SK-N-SH treated with all-trans-retinoic acid at 6 μM for 48 hours (cell line): ENCODE measurements around the gene NDRG3.

Experiments
- CSDC2 ChIP-seq: fragments of 250-450 bp; sonication (Bioruptor Pico); IDR thresholded peaks from 2 replicates; pipeline ENCODE4 v1.5.0; 2020; ENCODE audit warnings: mild to moderate bottlenecking, moderate library complexity
- GLIS3 ChIP-seq: fragments of 250-450 bp; sonication (Bioruptor Pico); IDR thresholded peaks from 2 replicates; pipeline ENCODE4 v1.5.0; 2020; ENCODE audit warnings: mild to moderate bottlenecking, moderate library complexity
- OSR1 ChIP-seq: fragments of 250-450 bp; sonication (Bioruptor Pico); IDR thresholded peaks from 2 replicates; pipeline ENCODE4 v1.8.0; 2022; ENCODE audit warnings: moderate library complexity, mild to moderate bottlenecking, inconsistent platforms
- TSHZ2 ChIP-seq: fragments of 250-450 bp; sonication (Bioruptor Pico); IDR thresholded peaks from 2 replicates; pipeline ENCODE4 v1.5.0; 2020; ENCODE audit warnings: mild to moderate bottlenecking, moderate library complexity
- ZFP30 ChIP-seq: fragments of 450-650 bp; formaldehyde crosslinking; IDR thresholded peaks from 2 replicates; pipeline ENCODE4 v1.5.0; 2022; ENCODE audit warnings: mild to moderate bottlenecking, moderate library complexity
- ZNF565 ChIP-seq: fragments of 450-650 bp; formaldehyde crosslinking; conservative IDR thresholded peaks from 2 replicates; pipeline ENCODE4 v1.5.0; 2020; ENCODE audit warnings: low read depth, mild to moderate bottlenecking, moderate library complexity
- ZNF8 ChIP-seq: fragments of 450-650 bp; formaldehyde crosslinking; IDR thresholded peaks from 2 replicates; pipeline ENCODE4 v1.5.0; 2020; ENCODE audit warnings: mild to moderate bottlenecking, moderate library complexity
- TF ChIP-seq, protein P1 (sequence below): fragments of 250-450 bp; sonication (Bioruptor Pico); IDR thresholded peaks from 2 replicates; pipeline ENCODE4 v1.8.0; 2020; ENCODE audit warnings: mild to moderate bottlenecking, moderate library complexity, borderline replicate concordance

DNA sequence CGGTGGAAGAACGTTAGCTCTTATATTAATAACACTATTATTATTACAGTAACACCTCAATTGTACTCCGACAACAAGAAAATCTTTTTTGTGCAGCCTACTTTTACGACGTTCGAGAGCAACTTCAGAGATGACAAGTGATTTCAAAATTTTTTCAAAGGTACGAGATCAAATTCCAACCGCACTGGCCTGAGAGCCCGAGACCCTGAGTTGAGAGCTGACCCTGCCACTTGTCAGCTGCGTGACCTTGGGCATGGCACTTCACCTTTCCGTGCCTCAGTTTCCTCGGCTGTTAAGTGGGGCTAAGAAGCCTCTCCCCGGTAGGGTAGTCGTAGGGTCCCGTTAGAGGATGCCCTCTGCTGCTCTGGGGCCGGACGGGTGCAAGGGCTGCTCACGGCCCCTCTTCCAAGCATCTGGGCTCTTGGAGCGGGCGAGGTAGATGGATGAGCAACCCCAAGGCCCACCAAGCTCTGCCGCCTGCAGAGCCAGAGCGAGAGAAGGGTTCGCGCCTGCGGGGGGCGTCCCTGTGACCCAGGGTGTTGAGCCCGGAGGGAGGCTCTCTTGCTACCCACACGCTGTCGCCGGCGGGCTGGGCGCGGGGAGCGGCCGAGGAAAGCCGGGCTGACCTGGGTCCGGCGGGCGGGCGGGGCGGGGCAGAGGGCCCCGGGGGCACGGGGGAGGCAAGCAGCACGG is 510 bp downstream of the NDRG3 start:
- no peak for TF ChIP-seq ZFP30 (CRISPR knock-in tag)
- TF ChIP-seq, protein P1, sequence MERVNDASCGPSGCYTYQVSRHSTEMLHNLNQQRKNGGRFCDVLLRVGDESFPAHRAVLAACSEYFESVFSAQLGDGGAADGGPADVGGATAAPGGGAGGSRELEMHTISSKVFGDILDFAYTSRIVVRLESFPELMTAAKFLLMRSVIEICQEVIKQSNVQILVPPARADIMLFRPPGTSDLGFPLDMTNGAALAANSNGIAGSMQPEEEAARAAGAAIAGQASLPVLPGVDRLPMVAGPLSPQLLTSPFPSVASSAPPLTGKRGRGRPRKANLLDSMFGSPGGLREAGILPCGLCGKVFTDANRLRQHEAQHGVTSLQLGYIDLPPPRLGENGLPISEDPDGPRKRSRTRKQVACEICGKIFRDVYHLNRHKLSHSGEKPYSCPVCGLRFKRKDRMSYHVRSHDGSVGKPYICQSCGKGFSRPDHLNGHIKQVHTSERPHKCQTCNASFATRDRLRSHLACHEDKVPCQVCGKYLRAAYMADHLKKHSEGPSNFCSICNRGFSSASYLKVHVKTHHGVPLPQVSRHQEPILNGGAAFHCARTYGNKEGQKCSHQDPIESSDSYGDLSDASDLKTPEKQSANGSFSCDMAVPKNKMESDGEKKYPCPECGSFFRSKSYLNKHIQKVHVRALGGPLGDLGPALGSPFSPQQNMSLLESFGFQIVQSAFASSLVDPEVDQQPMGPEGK (CRISPR knock-in tag), result no peak
- TF ChIP-seq OSR1 (CRISPR knock-in tag), result no peak
- no peak for TF ChIP-seq CSDC2 (CRISPR knock-in tag)
- no peak for TF ChIP-seq TSHZ2
- TF ChIP-seq ZNF8 (CRISPR knock-in tag), result no peak
- no peak for TF ChIP-seq GLIS3 (CRISPR knock-in tag)
- TF ChIP-seq ZNF565 (CRISPR knock-in tag), result no peak
